Thyroid gland (tissue), 4 donors: ENCODE results near the gene TMEM52B.

Experiments
- CTCF ChIP-seq, 6 experiments: fragments of 200-600 bp in 3 of 6; fragments of 450-650 bp in 3 of 6; sonication (generic) in 3 of 6; IDR thresholded peaks; one replicate each; pipeline ENCODE4 v1.5.1; 2016 to 2019; ENCODE audit warnings: antibody characterized with exemption in 6 of 6, mild to moderate bottlenecking in 2 of 6, inconsistent platforms in 1 of 6, moderate library complexity in 1 of 6
- POLR2A ChIP-seq, 2 donors: fragments of 450-650 bp; IDR thresholded peaks; one replicate each; pipeline ENCODE4 v1.6.1; 2017; ENCODE audit warnings: antibody characterized with exemption in 2 of 2, mild to moderate bottlenecking in 2 of 2, moderate library complexity in 1 of 2

GRCh38 chr12:10221846-10222245, 43.0 kb downstream of the TMEM52B start:
- no peak for TF ChIP-seq CTCF (IDR thresholded peaks at IDR 0.05)
- no peak for TF ChIP-seq POLR2A (IDR thresholded peaks at IDR 0.05)
